ENCODE results near the gene LDLRAD4.
"Not testable (repeated sequence)": the region's sequence is repeated elsewhere in the genome, so short reads cannot be mapped to it uniquely, and the experiment has no call there.

Gene LDLRAD4

GRCh38 chr18:13454363-13455150 lies 236.0 kb downstream of the LDLRAD4 start:
- DNase-seq, result no peak

GRCh38 chr18:13455471-13455870 lies 236.9 kb downstream of the LDLRAD4 start:
- DNase-seq, result no peak

- no peak for DNase-seq
These were observed 237.5 kb downstream of the LDLRAD4 start for GRCh38 chr18:13455960-13456481.

- no peak for DNase-seq
These were observed 238.2 kb downstream of the LDLRAD4 start for GRCh38 chr18:13456736-13457271.

- DNase-seq, result no peak
These were observed 238.8 kb downstream of the LDLRAD4 start for GRCh38 chr18:13457327-13457726.

GRCh38 chr18:13460946-13461345 lies 242.4 kb downstream of the LDLRAD4 start:
- DNase-seq, result no peak

GRCh38 chr18:13461469-13461868 lies 242.9 kb downstream of the LDLRAD4 start:
- DNase-seq, result no peak

GRCh38 chr18:13461936-13462335 lies 243.4 kb downstream of the LDLRAD4 start:
- DNase-seq, result no peak

GRCh38 chr18:13462686-13463085 lies 244.1 kb downstream of the LDLRAD4 start:
- no peak for DNase-seq

GRCh38 chr18:13463526-13464210 lies 245.1 kb downstream of the LDLRAD4 start:
- DNase-seq, result no peak

- peak; percentile 58 for DNase-seq
These were observed 246.0 kb downstream of the LDLRAD4 start for GRCh38 chr18:13464432-13465123.

- no peak for DNase-seq
These were observed 246.5 kb downstream of the LDLRAD4 start for GRCh38 chr18:13465124-13465446.

- DNase-seq, result no peak
These were observed 246.9 kb downstream of the LDLRAD4 start for GRCh38 chr18:13465476-13465875.

- no peak for DNase-seq
These were observed 252.1 kb downstream of the LDLRAD4 start for GRCh38 chr18:13470516-13471197.

GRCh38 chr18:13471198-13471845 lies 252.8 kb downstream of the LDLRAD4 start:
- DNase-seq, result no peak

- no peak for DNase-seq
These were observed 253.5 kb downstream of the LDLRAD4 start for GRCh38 chr18:13471971-13472628.

GRCh38 chr18:13473751-13474150 lies 255.2 kb downstream of the LDLRAD4 start:
- no peak for DNase-seq

- no peak for DNase-seq
These were observed 255.8 kb downstream of the LDLRAD4 start for GRCh38 chr18:13474336-13474735.

GRCh38 chr18:13474907-13475545 lies 256.5 kb downstream of the LDLRAD4 start:
- no peak for DNase-seq

GRCh38 chr18:13476312-13476711 lies 257.8 kb downstream of the LDLRAD4 start:
- DNase-seq, result not testable (repeated sequence)

GRCh38 chr18:13477147-13477683 lies 258.7 kb downstream of the LDLRAD4 start:
- DNase-seq, result no peak

All from effector CD4-positive, alpha-beta T cell (primary cell).